Mucosa of rectum (tissue), 2 donors: ENCODE data around the gene CASTOR1.
A peak's percentile ranks its signal among the peaks of the same experiment; 100 is the strongest.

Experiments used
- H3K27ac ChIP-seq, 2 donors: one replicate each; pipeline ENCODE4 v1.7.0; 2013; ENCODE audit warnings: inconsistent platforms in 2 of 2, low read depth in 2 of 2, low read length in 2 of 2
- H3K27me3 ChIP-seq, 2 donors: one replicate each; pipeline ENCODE4 v1.7.0; 2013; ENCODE audit warnings: low read length in 2 of 2; ENCODE audit not compliant: control insufficient read depth in 2 of 2, insufficient read depth in 2 of 2
- H3K36me3 ChIP-seq, 2 donors: one replicate each; pipeline ENCODE4 v1.7.0; 2013; ENCODE audit warnings: low read length in 2 of 2; ENCODE audit not compliant: control insufficient read depth in 2 of 2, insufficient read depth in 2 of 2
- H3K4me1 ChIP-seq, 2 donors: one replicate each; pipeline ENCODE4 v1.7.0; 2013; ENCODE audit warnings: low read length in 2 of 2, mild to moderate bottlenecking in 1 of 2; ENCODE audit not compliant: control insufficient read depth in 2 of 2, insufficient read depth in 2 of 2
- H3K4me3 ChIP-seq, 2 donors: one replicate each; pipeline ENCODE4 v1.7.0; 2013; ENCODE audit warnings: low read length in 2 of 2
- H3K9ac ChIP-seq, 2 donors: one replicate each; pipeline ENCODE4 v1.7.0; 2013; ENCODE audit warnings: low read length in 2 of 2, low read depth in 1 of 2, mild to moderate bottlenecking in 1 of 2
- H3K9me3 ChIP-seq, 2 donors: one replicate each; pipeline ENCODE4 v1.7.0; 2013; ENCODE audit warnings: low read length in 2 of 2; ENCODE audit not compliant: control insufficient read depth in 2 of 2
- donor health status: healthy.
- donor health status: Normal muscosa, but diverticular disease.

CASTOR1 gene

DNA sequence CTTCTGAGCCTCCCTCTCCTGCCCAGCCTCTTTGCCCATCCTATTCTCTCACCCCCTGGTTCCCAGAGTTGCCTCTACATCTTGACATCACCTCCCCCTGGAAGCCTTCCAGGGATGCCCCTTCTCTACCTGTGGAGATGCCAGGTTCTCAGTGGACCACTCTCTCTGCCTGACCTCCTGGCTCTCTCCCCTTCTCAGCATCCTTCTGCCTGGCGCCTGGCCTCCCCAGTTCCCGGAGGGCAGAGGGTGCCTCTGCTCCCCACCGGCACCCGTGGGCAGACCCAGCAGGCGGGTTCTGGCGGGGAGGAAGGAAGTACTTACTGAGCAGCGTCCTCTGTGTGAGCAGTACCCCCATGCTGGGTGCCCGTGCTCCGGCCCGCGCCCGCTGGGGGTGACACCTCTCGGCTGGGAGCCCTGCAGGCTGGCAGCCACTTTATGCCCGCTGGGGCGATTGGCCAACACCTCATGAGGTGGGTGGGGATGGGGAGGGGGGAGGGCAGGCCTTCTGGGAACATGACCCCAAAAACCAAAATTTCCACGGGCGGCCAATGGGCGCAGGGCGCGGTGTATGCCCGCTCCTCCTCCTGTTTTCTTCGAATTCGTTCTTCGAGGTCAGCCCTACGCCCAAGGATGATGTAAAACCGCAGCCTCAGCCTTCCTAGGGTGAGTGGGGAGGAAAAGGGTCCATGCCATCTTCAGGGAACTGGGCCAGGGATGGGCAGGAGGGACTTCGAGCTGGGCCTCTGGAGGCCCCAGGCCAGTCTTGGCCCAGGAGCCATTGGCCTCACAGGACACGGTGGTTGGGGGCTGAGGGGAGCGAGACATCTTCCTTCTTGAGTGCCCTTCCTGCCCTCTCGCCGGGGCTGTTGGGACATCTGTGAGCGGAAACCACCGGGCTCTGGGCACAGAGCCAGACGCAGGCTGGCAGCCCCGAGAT is 22.6 kb downstream of the CASTOR1 start, which contains the start of gene OSM:
Gene OSM (minus strand): TSS at position 407 of the 937 bp plus-strand sequence. CDS start 52 bp downstream, at position 355.
- no peaks in the 10 kb centered on the region for H3K9me3 ChIP-seq
- H3K27me3 ChIP-seq = no peaks in the 10 kb centered on the region
- H3K9ac ChIP-seq = peak within 1 kb of the TSS; percentile 60 to 63
- no peaks in the 10 kb centered on the region for H3K36me3 ChIP-seq
- H3K4me3 ChIP-seq = peak within 1 kb of the TSS; percentile 41 to 68
- peak within 1 kb of the TSS; percentile 60 to 78 for H3K27ac ChIP-seq
- peaks cover 5 to 8% of the 10 kb centered on the region in 2 donors for H3K4me1 ChIP-seq

- Histone ChIP-seq H3K4me3 (peak overlapping the region; percentile 41 to 68), H3K9ac (peak overlapping the region; percentile 60 to 63), H3K9me3 (no peaks in the 10 kb centered on the region), H3K4me1 (peaks cover 5 to 8% of the 10 kb centered on the region in 2 donors), H3K27me3 (no peaks in the 10 kb centered on the region), H3K36me3 (no peaks in the 10 kb centered on the region), H3K27ac (peak overlapping the region in 1 of 2 donors; percentile 78)
Measured at GRCh38 chr22:30265823-30266444, 23.4 kb downstream of the CASTOR1 start.

- no peaks in the 10 kb centered on the region for H3K27me3 ChIP-seq
- H3K9me3 ChIP-seq = no peaks in the 10 kb centered on the region
- no peaks in the 10 kb centered on the region for H3K36me3 ChIP-seq
- H3K9ac ChIP-seq = no peak overlapping the region
- H3K4me3 ChIP-seq = peak overlapping the region in 1 of 2 donors; percentile 68
- peak overlapping the region in 1 of 2 donors; percentile 78 for H3K27ac ChIP-seq
- H3K4me1 ChIP-seq = peaks cover 5 to 8% of the 10 kb centered on the region in 2 donors
Measured at GRCh38 chr22:30265131-30265720, 24.1 kb downstream of the CASTOR1 start.

GRCh38 chr22:30263883-30264282 is 25.4 kb downstream of the CASTOR1 start:
- H3K27ac ChIP-seq = no peak overlapping the region
- peaks cover 5 to 8% of the 10 kb centered on the region in 2 donors for H3K4me1 ChIP-seq
- H3K36me3 ChIP-seq = no peaks in the 10 kb centered on the region
- no peaks in the 10 kb centered on the region for H3K9me3 ChIP-seq
- H3K9ac ChIP-seq = no peak overlapping the region
- H3K27me3 ChIP-seq = no peaks in the 10 kb centered on the region
- no peak overlapping the region for H3K4me3 ChIP-seq

DNA sequence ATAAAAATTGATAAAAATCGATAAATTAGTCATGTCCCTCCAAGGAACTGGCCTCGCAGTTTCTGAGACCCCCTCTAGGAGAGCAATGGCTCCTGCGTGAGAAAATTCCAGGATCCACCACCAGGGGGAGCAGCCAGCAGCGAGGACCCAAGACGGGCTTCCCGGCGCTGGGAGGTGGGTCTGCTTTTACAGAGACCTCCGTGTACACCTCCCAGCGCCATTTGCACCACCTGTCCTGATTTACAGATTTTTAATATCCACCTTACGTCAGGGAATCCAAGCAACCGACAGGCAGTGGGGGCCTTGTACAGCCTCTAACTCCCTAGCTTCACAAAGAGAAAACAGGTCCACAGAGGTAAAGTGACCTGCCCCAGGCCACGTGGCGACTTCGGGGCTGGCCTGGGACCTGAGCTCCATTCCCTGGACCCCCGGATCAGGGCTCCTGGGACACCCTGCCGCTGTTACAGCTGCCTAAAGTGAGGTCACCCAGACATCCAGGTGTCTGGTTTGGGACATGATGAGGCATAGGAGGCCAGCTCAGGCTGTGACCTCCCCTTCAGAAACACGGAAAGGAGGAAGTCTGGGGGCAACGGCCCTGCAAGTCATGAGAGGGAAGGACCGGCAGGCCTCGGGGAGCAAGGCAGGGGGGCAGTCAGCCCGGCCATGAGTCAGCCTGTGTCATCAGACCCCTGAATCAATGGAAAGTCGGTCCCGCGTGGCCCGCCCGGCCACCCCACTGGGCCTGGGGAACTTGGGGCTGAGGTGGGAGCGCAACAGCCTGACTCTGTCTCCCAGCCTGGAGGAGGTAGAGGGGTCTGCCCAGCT is 26.2 kb downstream of the CASTOR1 start:
- no peak overlapping the region for H3K27ac ChIP-seq
- peak overlapping the region; percentile 42 to 52 for H3K9ac ChIP-seq

DNA sequence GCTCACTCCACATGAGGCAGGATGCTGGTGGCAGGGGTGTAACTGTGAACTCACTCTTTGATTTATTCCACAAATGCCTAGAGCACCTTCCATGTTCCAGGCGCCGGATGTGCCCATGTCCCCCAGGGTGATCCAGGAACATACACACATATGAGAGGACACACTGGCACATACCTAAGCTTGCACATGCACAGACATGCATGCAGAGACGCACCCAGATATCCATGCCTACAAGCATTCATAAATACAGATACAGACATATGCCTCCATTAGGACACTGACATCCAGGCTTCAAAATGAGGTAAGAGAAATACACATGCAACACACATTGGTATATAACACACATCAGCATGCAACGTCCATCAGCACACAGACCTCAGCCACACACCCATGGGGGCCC is 27.2 kb downstream of the CASTOR1 start:
- no peak overlapping the region for H3K9ac ChIP-seq
- H3K4me3 ChIP-seq = no peak overlapping the region
- no peak overlapping the region for H3K27ac ChIP-seq
- peaks cover 12 to 14% of the 10 kb centered on the region in 2 donors for H3K4me1 ChIP-seq
- H3K9me3 ChIP-seq = no peaks in the 10 kb centered on the region
- no peaks in the 10 kb centered on the region for H3K36me3 ChIP-seq
- no peaks in the 10 kb centered on the region for H3K27me3 ChIP-seq

More for the DNA sequence above, 26.2 kb downstream of the CASTOR1 start:
- peaks cover 7 to 10% of the 10 kb centered on the region in 2 donors for H3K4me1 ChIP-seq
- H3K27me3 ChIP-seq = no peaks in the 10 kb centered on the region
- H3K4me3 ChIP-seq = peak overlapping the region; percentile 29 to 43
- no peaks in the 10 kb centered on the region for H3K36me3 ChIP-seq
- H3K9me3 ChIP-seq = no peaks in the 10 kb centered on the region

GRCh38 chr22:30261134-30261533 is 28.2 kb downstream of the CASTOR1 start:
- Histone ChIP-seq H3K36me3 (no peaks in the 10 kb centered on the region), H3K4me1 (peaks cover 10 to 20% of the 10 kb centered on the region in 2 donors), H3K27me3 (no peaks in the 10 kb centered on the region), H3K4me3 (no peak overlapping the region), H3K9me3 (no peaks in the 10 kb centered on the region), H3K9ac (no peak overlapping the region), H3K27ac (no peak overlapping the region)

DNA sequence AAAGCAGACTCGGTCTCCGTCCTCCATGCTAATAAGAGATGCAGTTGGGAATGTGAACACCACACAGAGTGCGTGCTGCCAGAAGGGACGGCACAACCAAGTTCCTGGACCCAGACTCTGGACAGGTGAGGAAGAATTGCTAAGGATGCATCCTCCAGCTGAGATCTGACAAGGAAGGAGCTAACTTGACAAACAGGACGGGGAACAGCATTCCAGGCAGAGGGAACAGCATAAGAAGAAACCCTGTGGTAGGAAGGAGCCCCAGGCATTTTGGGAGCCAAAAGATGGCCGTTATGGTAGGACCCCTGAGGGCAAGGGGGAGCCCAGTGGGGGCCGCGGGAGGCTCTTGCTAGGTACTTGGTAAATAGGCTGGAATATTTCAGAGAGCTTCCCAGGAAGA is 28.6 kb downstream of the CASTOR1 start:
- no peaks in the 10 kb centered on the region for H3K27me3 ChIP-seq
- no peak overlapping the region for H3K4me3 ChIP-seq
- H3K27ac ChIP-seq = no peak overlapping the region
- H3K9ac ChIP-seq = no peak overlapping the region
- H3K36me3 ChIP-seq = no peaks in the 10 kb centered on the region
- H3K4me1 ChIP-seq = peaks cover 10 to 21% of the 10 kb centered on the region in 2 donors
- no peaks in the 10 kb centered on the region for H3K9me3 ChIP-seq

- no peak overlapping the region for H3K27ac ChIP-seq
- no peak overlapping the region for H3K9ac ChIP-seq
- H3K4me1 ChIP-seq = peaks cover 10 to 21% of the 10 kb centered on the region in 2 donors
- no peaks in the 10 kb centered on the region for H3K27me3 ChIP-seq
- no peaks in the 10 kb centered on the region for H3K36me3 ChIP-seq
- no peak overlapping the region for H3K4me3 ChIP-seq
- H3K9me3 ChIP-seq = no peaks in the 10 kb centered on the region
Measured at GRCh38 chr22:30260276-30260675, 29.0 kb downstream of the CASTOR1 start.
